IPS DF 6.9 (cell line): ENCODE data around the gene HSPG2.

ENCODE experiments used
- DNase-seq: peaks from one replicate; pipeline ENCODE4 v3.0.0-alpha.2; 2013; ENCODE audit warnings: low read depth, low spot score
- H3K27ac ChIP-seq: one replicate; pipeline ENCODE4 v1.5.1; 2013; ENCODE audit warnings: low read length, control low read depth
- H3K27me3 ChIP-seq: 2 replicates; pipeline ENCODE4 v1.6.1; 2013; ENCODE audit warnings: mild to moderate bottlenecking, low read length; ENCODE audit not compliant: control insufficient read depth, insufficient read depth
- H3K36me3 ChIP-seq: 2 replicates; pipeline ENCODE4 v1.6.1; 2013; ENCODE audit warnings: low read length; ENCODE audit not compliant: control insufficient read depth, insufficient read depth
- H3K4me1 ChIP-seq: 2 replicates; pipeline ENCODE4 v1.6.1; 2013; ENCODE audit warnings: low read length; ENCODE audit not compliant: control insufficient read depth, insufficient read depth
- H3K4me3 ChIP-seq: 2 replicates; pipeline ENCODE4 v1.5.1; 2013; ENCODE audit warnings: mild to moderate bottlenecking, low read length
- H3K9me3 ChIP-seq: 2 replicates; pipeline ENCODE4 v1.6.1; 2013; ENCODE audit warnings: low read length, inconsistent platforms; ENCODE audit not compliant: control insufficient read depth, insufficient read depth
- WGBS: extraction: QIAGEN DNeasy Blood & Tissue Kit; methylation state at CpG from one replicate; pipeline ENCODE4 v1.1.7; 2013; ENCODE audit warnings: mixed read lengths, missing lambda C conversion rate; ENCODE audit not compliant: insufficient read length, insufficient coverage; 5-methylcytosine and 5-hydroxymethylcytosine counted together

HSPG2 gene

GRCh38 chr1:21896026-21896425 lies 41.1 kb downstream of the HSPG2 start:
- Histone ChIP-seq H3K9me3 (no peaks in the 10 kb centered on the region), H3K27me3 (no peaks in the 10 kb centered on the region), H3K4me1 (no peaks in the 10 kb centered on the region; the same call in 1 of the 2 replicates), H3K36me3 (peaks cover 21% of the 10 kb centered on the region), H3K4me3 (no peak overlapping the region), H3K27ac (no peak overlapping the region)
- no CpG with 5 or more reads among the region's 8 CpGs for WGBS
- no peak for DNase-seq

- Histone ChIP-seq H3K4me1 (no peaks in the 10 kb centered on the region; the same call in 1 of the 2 replicates), H3K9me3 (no peaks in the 10 kb centered on the region), H3K27ac (no peak overlapping the region), H3K4me3 (no peak overlapping the region), H3K27me3 (no peaks in the 10 kb centered on the region), H3K36me3 (peaks cover 25% of the 10 kb centered on the region)
- WGBS: no CpG with 5 or more reads among the region's 11 CpGs
- no peak for DNase-seq
Observed at GRCh38 chr1:21894034-21894881, 42.9 kb downstream of the HSPG2 start.

- H3K36me3 ChIP-seq: peaks cover 29% of the 10 kb centered on the region
- no peaks in the 10 kb centered on the region for H3K27me3 ChIP-seq
- no peak overlapping the region for H3K4me3 ChIP-seq
- H3K9me3 ChIP-seq: no peaks in the 10 kb centered on the region
- WGBS: no CpG with 5 or more reads among the region's 14 CpGs
- no peaks in the 10 kb centered on the region; the same call in 1 of the 2 replicates for H3K4me1 ChIP-seq
- no peak for DNase-seq
- no peak overlapping the region for H3K27ac ChIP-seq
Observed at GRCh38 chr1:21893046-21893805, 43.9 kb downstream of the HSPG2 start.

- Histone ChIP-seq H3K9me3 (no peaks in the 10 kb centered on the region), H3K4me3 (no peak overlapping the region), H3K4me1 (no peaks in the 10 kb centered on the region; the same call in 1 of the 2 replicates), H3K27me3 (no peaks in the 10 kb centered on the region), H3K36me3 (peaks cover 36% of the 10 kb centered on the region), H3K27ac (no peak overlapping the region)
- no CpG with 5 or more reads among the region's 20 CpGs for WGBS
- no peak for DNase-seq
Observed at GRCh38 chr1:21891621-21892479, 45.3 kb downstream of the HSPG2 start.

GRCh38 chr1:21891081-21891480 lies 46.0 kb downstream of the HSPG2 start:
- no peak overlapping the region for H3K4me3 ChIP-seq
- H3K27ac ChIP-seq: no peak overlapping the region
- no CpG with 5 or more reads among the region's 6 CpGs for WGBS
- no peak for DNase-seq
- H3K4me1 ChIP-seq: no peaks in the 10 kb centered on the region; the same call in 1 of the 2 replicates
- peaks cover 42% of the 10 kb centered on the region for H3K36me3 ChIP-seq
- H3K27me3 ChIP-seq: no peaks in the 10 kb centered on the region
- no peaks in the 10 kb centered on the region for H3K9me3 ChIP-seq

GRCh38 chr1:21888500-21888899 lies 48.6 kb downstream of the HSPG2 start:
- Histone ChIP-seq H3K36me3 (peaks cover 41% of the 10 kb centered on the region), H3K27ac (no peak overlapping the region), H3K9me3 (no peaks in the 10 kb centered on the region), H3K4me3 (no peak overlapping the region), H3K27me3 (no peaks in the 10 kb centered on the region), H3K4me1 (no peaks in the 10 kb centered on the region; the same call in 1 of the 2 replicates)
- no peak for DNase-seq
- WGBS: no CpG with 5 or more reads among the region's 12 CpGs

- no peaks in the 10 kb centered on the region; the same call in 1 of the 2 replicates for H3K4me1 ChIP-seq
Observed at GRCh38 chr1:21887796-21888195, 49.3 kb downstream of the HSPG2 start.

GRCh38 chr1:21887216-21887736 lies 49.8 kb downstream of the HSPG2 start:
- no CpG with 5 or more reads among the region's 26 CpGs for WGBS
- Histone ChIP-seq H3K36me3 (peaks cover 37% of the 10 kb centered on the region), H3K9me3 (no peaks in the 10 kb centered on the region), H3K4me3 (no peak overlapping the region), H3K4me1 (no peaks in the 10 kb centered on the region; the same call in 1 of the 2 replicates), H3K27ac (no peak overlapping the region), H3K27me3 (no peaks in the 10 kb centered on the region)
- no peak for DNase-seq

More at GRCh38 chr1:21887796-21888195, 49.3 kb downstream of the HSPG2 start:
- Histone ChIP-seq H3K27me3 (no peaks in the 10 kb centered on the region), H3K36me3 (peaks cover 37% of the 10 kb centered on the region), H3K9me3 (no peaks in the 10 kb centered on the region), H3K4me3 (no peak overlapping the region), H3K27ac (no peak overlapping the region)
- DNase-seq: no peak
- WGBS: no CpG with 5 or more reads among the region's 11 CpGs

- Histone ChIP-seq H3K27ac (no peak overlapping the region), H3K4me3 (no peak overlapping the region), H3K36me3 (peaks cover 34% of the 10 kb centered on the region), H3K9me3 (no peaks in the 10 kb centered on the region), H3K4me1 (no peaks in the 10 kb centered on the region; the same call in 1 of the 2 replicates), H3K27me3 (no peaks in the 10 kb centered on the region)
- WGBS: no CpG with 5 or more reads among the region's 15 CpGs
- DNase-seq: no peak
Observed at GRCh38 chr1:21886486-21887215, 50.5 kb downstream of the HSPG2 start.
